ENCODE data around the gene TPCN1.

GRCh38 chr12:113268621-113269020 lies 47.4 kb downstream of the TPCN1 start:
- TF ChIP-seq CTCF (IDR thresholded peaks at IDR 0.05) (no peak), POLR2A (IDR thresholded peaks at IDR 0.05) (no peak)
